ENCODE measurements around the gene NMT1. TPM values are rescaled to one million over a fixed set of nuclear protein-coding genes. Genes with fewer than 3 reads are reported as not detected.
A peak's percentile ranks its signal among the peaks of the same experiment; 100 is the strongest.

NMT1 gene
- total and polyA plus RNA-seq, 2 of the 13 experiments (the other 11 are each of a cell fraction or from before 2014, with no cell fraction given) = 75.7 to 142 TPM

DNA sequence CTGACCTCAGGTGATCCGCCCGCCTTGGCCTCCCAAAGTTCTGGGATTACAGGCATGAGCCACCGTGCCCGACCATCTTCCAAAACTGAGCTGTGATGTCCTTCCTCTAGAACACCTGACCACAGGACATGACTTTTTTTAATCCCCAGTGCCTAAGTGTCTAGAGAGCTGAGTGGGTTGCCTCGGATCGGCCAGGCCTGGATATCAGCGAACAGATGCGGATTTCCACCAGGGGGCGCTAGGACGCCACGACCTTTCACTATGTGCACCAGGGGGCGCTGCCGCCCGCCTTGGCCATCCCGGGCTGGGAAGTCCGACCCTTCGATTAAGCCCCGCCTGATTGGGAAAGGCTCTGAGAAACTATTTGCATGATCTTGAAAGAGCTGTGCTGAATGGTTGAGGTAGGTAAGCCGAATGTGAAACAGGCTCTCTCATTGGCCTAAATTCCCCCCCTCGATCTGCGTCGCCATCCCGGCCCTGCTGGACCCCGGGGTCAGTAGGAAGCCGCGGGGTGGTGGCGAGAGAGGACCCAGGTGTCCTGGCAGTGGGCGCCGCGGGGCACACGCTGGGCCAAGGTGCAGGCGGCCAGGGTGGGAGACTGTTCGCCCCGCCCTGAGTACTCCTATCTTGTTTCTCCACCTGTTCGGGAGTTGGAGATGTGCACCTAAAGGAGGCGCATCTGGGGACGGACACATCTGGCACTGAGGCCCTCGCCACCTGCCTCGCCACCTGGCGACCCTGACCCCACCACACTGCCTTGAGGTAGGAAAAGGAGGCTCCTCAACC lies 74.3 kb downstream of the NMT1 start, which contains the start of gene ACBD4:
Gene ACBD4 (plus strand): TSS at position 496 of the 786 bp plus-strand sequence. CDS start 458 bp downstream, outside the sequence.
- Histone ChIP-seq H4K20me1 (ENCODE audit: insufficient read depth, low read length) (no peaks in the 10 kb centered on the region), H3K4me3 (replicated peaks in 1 of 3; ENCODE audit: insufficient read depth in 1 of 3, low read depth in 2 of 3, low read length in 3 of 3) (peak within 1 kb of the TSS; percentile 70 to 83 (median 78)), H3K9ac (ENCODE audit: insufficient read depth, low read depth, low read length) (peak within 1 kb of the TSS; percentile 84), H3K9me3 (ENCODE audit: low read length) (no peaks in the 10 kb centered on the region), H2AFZ (ENCODE audit: low read length) (no peak within 1 kb of the TSS), H3K36me3 (replicated peaks in 1 of 2; ENCODE audit: control insufficient read depth in 1 of 2, insufficient read depth in 2 of 2, low read length in 2 of 2) (peaks cover 2 to 5% of the 10 kb centered on the region in 2 experiments; a peak in 4 of 5 replicates), H3K27me3 (ENCODE audit: control insufficient read depth in 1 of 2, insufficient read depth in 2 of 2, low read length in 2 of 2) (no peaks in the 10 kb centered on the region), H3K4me1 (ENCODE audit: insufficient read depth, low read length) (peaks cover 43% of the 10 kb centered on the region), H3K27ac (ENCODE audit: extremely low read length, insufficient read depth, low read length) (peak within 1 kb of the TSS; percentile 64), H3K79me2 (ENCODE audit: insufficient read depth, low read length) (peaks cover 20% of the 10 kb centered on the region), H3K4me2 (ENCODE audit: low read depth, low read length) (peak within 1 kb of the TSS; percentile 100)
- CTCF ChIA-PET (ENCODE audit: low intra/inter-chr PET ratio, low total read pairs) = interaction anchor here (0.7 to 4.9 kb wide), 23 partner anchors 11 to 216 kb away, joined by 3 to 303 read pairs (median 7); partner anchors contain the start of genes HEXIM1 and HEXIM2
- ATAC-seq = peak; percentile 85
- peak; percentile 100 for FAIRE-seq
- 7% methylated on average over 28 of the region's 40 CpGs for WGBS (ENCODE audit: low lambda C conversion rate)
- intact Hi-C loops (cut with micrococcal nuclease; ENCODE audit: unreplicated experiment) = loop anchor here (1.0 to 5.0 kb wide), 4 partner anchors 13 to 181 kb away; partner anchors contain the start of genes HEXIM1 and MAP3K14
- no TSS peak for BruUV-seq (replicated peaks)
- in situ Hi-C loops (cut with HindIII; ENCODE audit: extremely low pct_ligation_motif_present, low pct_unique_long_range_greater_than_20kb) = loop anchor here (10.0 kb wide), 1 partner anchor 239 kb away; no protein-coding TSS in a partner anchor
- POLR2A ChIA-PET = interaction anchor here (0.7 to 7.1 kb wide), 26 partner anchors 8 to 272 kb away, joined by 3 to 217 read pairs (median 4); partner anchors contain the start of genes HEXIM1, HEXIM2 and NMT1
- peak; percentile 100 for DNase-seq (ENCODE audit: low spot score)
- TF ChIP-seq, protein P1, sequence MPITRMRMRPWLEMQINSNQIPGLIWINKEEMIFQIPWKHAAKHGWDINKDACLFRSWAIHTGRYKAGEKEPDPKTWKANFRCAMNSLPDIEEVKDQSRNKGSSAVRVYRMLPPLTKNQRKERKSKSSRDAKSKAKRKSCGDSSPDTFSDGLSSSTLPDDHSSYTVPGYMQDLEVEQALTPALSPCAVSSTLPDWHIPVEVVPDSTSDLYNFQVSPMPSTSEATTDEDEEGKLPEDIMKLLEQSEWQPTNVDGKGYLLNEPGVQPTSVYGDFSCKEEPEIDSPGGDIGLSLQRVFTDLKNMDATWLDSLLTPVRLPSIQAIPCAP (CRISPR knock-in tag; IDR thresholded peaks at IDR 0.05; ENCODE audit: low read depth) = no peak
- TF ChIP-seq FOXC1 (CRISPR knock-in tag; IDR thresholded peaks at IDR 0.05; ENCODE audit: borderline replicate concordance) = peak; percentile 98
- TF ChIP-seq, protein P2, sequence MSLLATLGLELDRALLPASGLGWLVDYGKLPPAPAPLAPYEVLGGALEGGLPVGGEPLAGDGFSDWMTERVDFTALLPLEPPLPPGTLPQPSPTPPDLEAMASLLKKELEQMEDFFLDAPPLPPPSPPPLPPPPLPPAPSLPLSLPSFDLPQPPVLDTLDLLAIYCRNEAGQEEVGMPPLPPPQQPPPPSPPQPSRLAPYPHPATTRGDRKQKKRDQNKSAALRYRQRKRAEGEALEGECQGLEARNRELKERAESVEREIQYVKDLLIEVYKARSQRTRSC (CRISPR knock-in tag; IDR thresholded peaks at IDR 0.05; ENCODE audit: low read depth) = no peak
- TF ChIP-seq HOXD1 (CRISPR knock-in tag; IDR thresholded peaks at IDR 0.05) = peak; percentile 79; the same call in 1 of the 2 replicates
- TF ChIP-seq BHLHE40 (IDR thresholded peaks at IDR 0.05; ENCODE audit: low read length) = peak; percentile 14; the same call in 1 of the 2 replicates
- peak; percentile 89 for TF ChIP-seq TAF15 (IDR thresholded peaks at IDR 0.05; ENCODE audit: low read depth, low read length, poor library complexity, severe bottlenecking)
- TF ChIP-seq, protein P3, sequence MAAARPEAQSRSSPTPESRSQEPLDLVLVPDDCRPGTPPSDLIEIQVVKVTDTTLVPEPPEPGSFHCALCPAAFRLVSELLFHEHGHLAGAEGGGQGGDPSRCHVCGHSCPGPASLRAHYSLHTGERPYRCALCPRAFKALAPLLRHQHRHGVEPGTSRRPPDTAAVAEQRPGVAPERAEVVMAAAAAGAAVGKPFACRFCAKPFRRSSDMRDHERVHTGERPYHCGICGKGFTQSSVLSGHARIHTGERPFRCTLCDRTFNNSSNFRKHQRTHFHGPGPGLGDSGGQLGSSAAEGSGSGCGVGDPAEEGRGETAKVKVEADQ (CRISPR knock-in tag; IDR thresholded peaks at IDR 0.05; ENCODE audit: borderline replicate concordance) = peak; percentile 94
- no peak for TF ChIP-seq FOXO4 (CRISPR knock-in tag; conservative IDR thresholded peaks at IDR 0.05)
- TF ChIP-seq, protein P4, sequence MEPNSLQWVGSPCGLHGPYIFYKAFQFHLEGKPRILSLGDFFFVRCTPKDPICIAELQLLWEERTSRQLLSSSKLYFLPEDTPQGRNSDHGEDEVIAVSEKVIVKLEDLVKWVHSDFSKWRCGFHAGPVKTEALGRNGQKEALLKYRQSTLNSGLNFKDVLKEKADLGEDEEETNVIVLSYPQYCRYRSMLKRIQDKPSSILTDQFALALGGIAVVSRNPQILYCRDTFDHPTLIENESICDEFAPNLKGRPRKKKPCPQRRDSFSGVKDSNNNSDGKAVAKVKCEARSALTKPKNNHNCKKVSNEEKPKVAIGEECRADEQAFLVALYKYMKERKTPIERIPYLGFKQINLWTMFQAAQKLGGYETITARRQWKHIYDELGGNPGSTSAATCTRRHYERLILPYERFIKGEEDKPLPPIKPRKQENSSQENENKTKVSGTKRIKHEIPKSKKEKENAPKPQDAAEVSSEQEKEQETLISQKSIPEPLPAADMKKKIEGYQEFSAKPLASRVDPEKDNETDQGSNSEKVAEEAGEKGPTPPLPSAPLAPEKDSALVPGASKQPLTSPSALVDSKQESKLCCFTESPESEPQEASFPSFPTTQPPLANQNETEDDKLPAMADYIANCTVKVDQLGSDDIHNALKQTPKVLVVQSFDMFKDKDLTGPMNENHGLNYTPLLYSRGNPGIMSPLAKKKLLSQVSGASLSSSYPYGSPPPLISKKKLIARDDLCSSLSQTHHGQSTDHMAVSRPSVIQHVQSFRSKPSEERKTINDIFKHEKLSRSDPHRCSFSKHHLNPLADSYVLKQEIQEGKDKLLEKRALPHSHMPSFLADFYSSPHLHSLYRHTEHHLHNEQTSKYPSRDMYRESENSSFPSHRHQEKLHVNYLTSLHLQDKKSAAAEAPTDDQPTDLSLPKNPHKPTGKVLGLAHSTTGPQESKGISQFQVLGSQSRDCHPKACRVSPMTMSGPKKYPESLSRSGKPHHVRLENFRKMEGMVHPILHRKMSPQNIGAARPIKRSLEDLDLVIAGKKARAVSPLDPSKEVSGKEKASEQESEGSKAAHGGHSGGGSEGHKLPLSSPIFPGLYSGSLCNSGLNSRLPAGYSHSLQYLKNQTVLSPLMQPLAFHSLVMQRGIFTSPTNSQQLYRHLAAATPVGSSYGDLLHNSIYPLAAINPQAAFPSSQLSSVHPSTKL (CRISPR knock-in tag; IDR thresholded peaks at IDR 0.05) = peak; percentile 81
- TF ChIP-seq, protein P5, sequence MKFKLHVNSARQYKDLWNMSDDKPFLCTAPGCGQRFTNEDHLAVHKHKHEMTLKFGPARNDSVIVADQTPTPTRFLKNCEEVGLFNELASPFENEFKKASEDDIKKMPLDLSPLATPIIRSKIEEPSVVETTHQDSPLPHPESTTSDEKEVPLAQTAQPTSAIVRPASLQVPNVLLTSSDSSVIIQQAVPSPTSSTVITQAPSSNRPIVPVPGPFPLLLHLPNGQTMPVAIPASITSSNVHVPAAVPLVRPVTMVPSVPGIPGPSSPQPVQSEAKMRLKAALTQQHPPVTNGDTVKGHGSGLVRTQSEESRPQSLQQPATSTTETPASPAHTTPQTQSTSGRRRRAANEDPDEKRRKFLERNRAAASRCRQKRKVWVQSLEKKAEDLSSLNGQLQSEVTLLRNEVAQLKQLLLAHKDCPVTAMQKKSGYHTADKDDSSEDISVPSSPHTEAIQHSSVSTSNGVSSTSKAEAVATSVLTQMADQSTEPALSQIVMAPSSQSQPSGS (CRISPR knock-in tag; IDR thresholded peaks at IDR 0.05) = peak; percentile 94
- TF ChIP-seq ZNF232 (CRISPR knock-in tag; IDR thresholded peaks at IDR 0.05; ENCODE audit: borderline replicate concordance) = peak; percentile 75; the same call in 1 of the 2 replicates
- TF ChIP-seq RNF2 (conservative IDR thresholded peaks at IDR 0.05; ENCODE audit: low read depth) = peak; percentile 82

Data from HepG2 (cell line).